CD14-positive monocyte (primary cell): ENCODE measurements around the gene POLR3E. TPM values are rescaled to one million over a fixed set of nuclear protein-coding genes. Genes with fewer than 3 reads are reported as not detected.

Experiments used
- DNase-seq, 3 donors: peaks; one replicate each; pipeline ENCODE4 v3.0.0-alpha.2; 2011 to 2022
- H2AFZ ChIP-seq: 2 replicates; pipeline ENCODE4 v1.6.0; 2012; ENCODE audit warnings: mild to moderate bottlenecking, low read depth, low read length, inconsistent platforms; ENCODE audit not compliant: insufficient read depth, poor library complexity, severe bottlenecking
- H3K27ac ChIP-seq, 2 donors: 1 replicate in 1 of 2; 2 replicates in 1 of 2; pipeline ENCODE4 v1.5.1; 2012 to 2013; ENCODE audit warnings: low read length in 2 of 2, control low read depth in 1 of 2, inconsistent platforms in 1 of 2, low read depth in 1 of 2, mild to moderate bottlenecking in 1 of 2
- H3K27me3 ChIP-seq, 2 donors: one replicate each; pipeline versions ENCODE4 v1.6.0 to v1.6.1; 2011 to 2013; ENCODE audit warnings: low read length in 2 of 2; ENCODE audit not compliant: control insufficient read depth in 2 of 2, insufficient read depth in 2 of 2
- H3K36me3 ChIP-seq, 2 donors: replicated peaks in 1 of 2; 1 replicate in 1 of 2; 2 replicates in 1 of 2; pipeline versions ENCODE4 v1.5.1 to v1.6.1; 2012 to 2013; ENCODE audit warnings: low read length in 2 of 2, control low read depth in 1 of 2, inconsistent platforms in 1 of 2, mild to moderate bottlenecking in 1 of 2; ENCODE audit not compliant: insufficient read depth in 2 of 2, control insufficient read depth in 1 of 2
- H3K4me1 ChIP-seq, 2 donors: 1 replicate in 1 of 2; 2 replicates in 1 of 2; pipeline versions ENCODE4 v1.5.1 to v1.6.1; 2012 to 2013; ENCODE audit warnings: low read length in 2 of 2, control low read depth in 1 of 2, inconsistent platforms in 1 of 2, mild to moderate bottlenecking in 1 of 2, moderate library complexity in 1 of 2; ENCODE audit not compliant: insufficient read depth in 2 of 2, control insufficient read depth in 1 of 2
- H3K4me2 ChIP-seq: replicated peaks from 2 replicates; pipeline ENCODE3; 2012; ENCODE audit warnings: low read length, moderate library complexity, mild to moderate bottlenecking; ENCODE audit not compliant: poor library complexity, severe bottlenecking; ENCODE audit errors: extremely low read depth
- H3K4me3 ChIP-seq, 3 experiments: fragments of 200-600 bp in 1 of 3; sonication (generic) in 1 of 3; replicated peaks in 1 of 3; 1 replicate in 2 of 3; 2 replicates in 1 of 3; pipeline ENCODE4 v1.5.1; 2011 to 2013; ENCODE audit warnings: low read length in 3 of 3, mild to moderate bottlenecking in 3 of 3, control low read depth in 2 of 3, low read depth in 2 of 3, inconsistent platforms in 1 of 3, moderate library complexity in 1 of 3
- H3K79me2 ChIP-seq: 2 replicates; pipeline ENCODE4 v1.6.0; 2012; ENCODE audit warnings: mild to moderate bottlenecking, control low read depth, inconsistent platforms, low read length, moderate library complexity; ENCODE audit not compliant: insufficient read depth
- H3K9ac ChIP-seq: 2 replicates; pipeline ENCODE4 v1.6.0; 2017; ENCODE audit warnings: low read length, mild to moderate bottlenecking; ENCODE audit not compliant: insufficient read depth, poor library complexity, severe bottlenecking
- H3K9me3 ChIP-seq, 2 donors: replicated peaks in 1 of 2; 1 replicate in 1 of 2; 2 replicates in 1 of 2; pipeline versions ENCODE4 v1.5.1 to v1.6.1; 2012 to 2013; ENCODE audit warnings: low read length in 2 of 2, control low read depth in 1 of 2; ENCODE audit not compliant: control insufficient read depth in 1 of 2, insufficient read depth in 1 of 2
- H4K20me1 ChIP-seq: 2 replicates; pipeline ENCODE4 v1.6.0; 2012; ENCODE audit warnings: mild to moderate bottlenecking, low read length, control low read depth, moderate library complexity; ENCODE audit not compliant: insufficient read depth
- H3K27ac Mint-ChIP-seq, 7 donors: one replicate each; pipeline ENCODE4 v1.8.0; 2020; ENCODE audit warnings: mild to moderate bottlenecking in 7 of 7, mixed read lengths in 7 of 7, moderate library complexity in 6 of 7, inconsistent platforms in 2 of 7
- H3K27me3 Mint-ChIP-seq, 3 donors: one replicate each; pipeline ENCODE4 v1.8.0; 2021 to 2022; ENCODE audit warnings: low read depth in 3 of 3, mild to moderate bottlenecking in 3 of 3, mixed read lengths in 3 of 3, moderate library complexity in 3 of 3, inconsistent platforms in 1 of 3
- H3K36me3 Mint-ChIP-seq, 2 donors: one replicate each; pipeline ENCODE4 v1.8.0; 2020; ENCODE audit warnings: mixed read lengths in 2 of 2, inconsistent platforms in 1 of 2, mild to moderate bottlenecking in 1 of 2
- H3K4me1 Mint-ChIP-seq: one replicate; pipeline ENCODE4 v1.8.0; 2020; ENCODE audit warnings: mild to moderate bottlenecking, mixed read lengths
- H3K4me3 Mint-ChIP-seq, 2 donors: one replicate each; pipeline ENCODE4 v1.8.0; 2020; ENCODE audit warnings: mild to moderate bottlenecking in 2 of 2, mixed read lengths in 2 of 2, moderate library complexity in 1 of 2
- H3K9me3 Mint-ChIP-seq, 7 donors: one replicate each; pipeline ENCODE4 v1.8.0; 2020 to 2022; ENCODE audit warnings: mixed read lengths in 7 of 7, mild to moderate bottlenecking in 6 of 7, moderate library complexity in 6 of 7, inconsistent platforms in 2 of 7
- CTCF ChIP-seq: fragments of 200-600 bp; IDR thresholded peaks from one replicate; pipeline ENCODE4 v1.8.0; 2022; ENCODE audit warnings: antibody characterized with exemption, mild to moderate bottlenecking
- WGBS: methylation state at CpG from one replicate; pipeline ENCODE4 v1.1.5; 2013; ENCODE audit warnings: missing lambda C conversion rate; ENCODE audit not compliant: insufficient coverage; 5-methylcytosine and 5-hydroxymethylcytosine counted together
- intact Hi-C, 2 donors: fragments of 100-400 bp; cut with micrococcal nuclease; formaldehyde crosslinking; loops; one replicate each; pipeline versions ENCODE4 v1.15.0 to v1.15.1; 2023
- polyA plus RNA-seq, 3 donors: library from polyadenylated mRNA; depleted of rRNA in 1 of 3; unstranded in 2 of 3; stranded (reverse) in 1 of 3; fragments of 300-500 nt in 2 of 3; fragments of >200 nt in 1 of 3; fragmentation: Illumina TruSeq in 2 of 3; gene quantifications; 1 replicate in 2 of 3; 2 replicates in 1 of 3; pipeline ENCODE4 v1.2.3, GENCODE V29; 2012 to 2021

The POLR3E gene
- polyA plus RNA-seq, 3 donors, result 4.1 to 34.6 (median 5.7) TPM

- WGBS, result 40% methylated on average over 1 of the region's 6 CpGs
- Histone ChIP-seq H3K4me2 (no peak overlapping the region), H3K27ac (no peak overlapping the region), H3K4me1 (peaks cover 8 to 9% of the 10 kb centered on the region in 2 donors), H2AFZ (no peak overlapping the region), H3K9ac (no peak overlapping the region), H3K4me3 (no peak overlapping the region), H4K20me1 (no peaks in the 10 kb centered on the region), H3K9me3 (peaks cover 10 to 22% of the 10 kb centered on the region in 2 donors), H3K36me3 (peaks cover 56 to 73% of the 10 kb centered on the region in 2 donors), H3K79me2 (no peaks in the 10 kb centered on the region), H3K27me3 (no peaks in the 10 kb centered on the region)
- H3K9me3 Mint-ChIP-seq, result peaks cover 13 to 26% (median 23%) of the 10 kb centered on the region in 7 donors
- H3K36me3 Mint-ChIP-seq, result peaks cover 54 to 74% of the 10 kb centered on the region in 2 donors
- H3K4me1 Mint-ChIP-seq, result peaks cover 13% of the 10 kb centered on the region
- peak overlapping the region in 1 of 7 donors; percentile 48 for H3K27ac Mint-ChIP-seq
- no peaks in the 10 kb centered on the region for H3K27me3 Mint-ChIP-seq
- no peak for TF ChIP-seq CTCF
- intact Hi-C loops, result no loop called here
- no peak overlapping the region for H3K4me3 Mint-ChIP-seq
- no peak for DNase-seq
Observed at GRCh38 chr16:22333457-22333994, 36.3 kb downstream of the POLR3E start.

GRCh38 chr16:22335668-22336246, 38.5 kb downstream of the POLR3E start:
- DNase-seq, result no peak
- H3K9me3 Mint-ChIP-seq, result peaks cover 26 to 43% (median 35%) of the 10 kb centered on the region in 7 donors
- intact Hi-C loops, result no loop called here
- H3K79me2 ChIP-seq, result no peaks in the 10 kb centered on the region
- no peaks in the 10 kb centered on the region for H3K4me1 Mint-ChIP-seq
- H3K27me3 ChIP-seq, result no peaks in the 10 kb centered on the region
- H3K4me2 ChIP-seq, result no peak overlapping the region
- H3K36me3 Mint-ChIP-seq, result peaks cover 59 to 72% of the 10 kb centered on the region in 2 donors
- H2AFZ ChIP-seq, result no peak overlapping the region
- H3K36me3 ChIP-seq, result peaks cover 52 to 59% of the 10 kb centered on the region in 2 donors
- peaks cover 0 to 1% (median 0%) of the 10 kb centered on the region in 3 donors for H3K27me3 Mint-ChIP-seq
- no peak overlapping the region for H3K9ac ChIP-seq
- H3K27ac ChIP-seq, result no peak overlapping the region
- H3K4me1 ChIP-seq, result no peaks in the 10 kb centered on the region
- H3K27ac Mint-ChIP-seq, result no peak overlapping the region
- no peaks in the 10 kb centered on the region for H4K20me1 ChIP-seq
- 100% methylated on average over 2 of the region's 3 CpGs for WGBS
- H3K4me3 Mint-ChIP-seq, result no peak overlapping the region
- no peak for TF ChIP-seq CTCF
- peaks cover 22% of the 10 kb centered on the region in 2 donors for H3K9me3 ChIP-seq
- no peak overlapping the region for H3K4me3 ChIP-seq
